ENCODE data around the gene TAGLN. TPM values are rescaled to one million over a fixed set of nuclear protein-coding genes. Genes with fewer than 3 reads are reported as not detected.

Gene TAGLN
- total RNA-seq, 6 experiments from 2014 or later = 41.2 to 158 (median 112) TPM

- TF ChIP-seq POLR2A (IDR thresholded peaks at IDR 0.05) (no peak), CTCF (IDR thresholded peaks at IDR 0.05) (no peak)
- Histone ChIP-seq H3K9me3 (no peaks in the 10 kb centered on the region), H3K27me3 (no peaks in the 10 kb centered on the region), H3K4me1 (no peaks in the 10 kb centered on the region), H3K4me3 (no peak overlapping the region), H3K27ac (no peak overlapping the region), H3K36me3 (peaks cover 0 to 46% (median 15%) of the 10 kb centered on the region in 4 donors)
- intact Hi-C loops (cut with DNase I) = no loop called here
- 81% methylated on average over 4 of the region's 4 CpGs for WGBS (ENCODE audit: insufficient coverage, low coverage, low lambda C conversion rate, missing lambda C conversion rate)
- ATAC-seq (no peak), DNase-seq (peak in 1 of 3 donors; percentile 18)
Observed at GRCh38 chr11:117195258-117195657, 3.9 kb upstream of the TAGLN start.

- no peak for ATAC-seq
- intact Hi-C loops (cut with DNase I) = no loop called here
- Histone ChIP-seq H3K27ac (no peak overlapping the region), H3K9me3 (no peaks in the 10 kb centered on the region), H3K36me3 (peaks cover 0 to 42% (median 14%) of the 10 kb centered on the region in 4 donors), H3K27me3 (no peaks in the 10 kb centered on the region), H3K4me3 (no peak overlapping the region), H3K4me1 (no peaks in the 10 kb centered on the region)
- no CpG with 5 or more reads among the region's 19 CpGs for WGBS (ENCODE audit: insufficient coverage, low coverage, low lambda C conversion rate, missing lambda C conversion rate)
- no peak for TF ChIP-seq POLR2A (IDR thresholded peaks at IDR 0.05)
- TF ChIP-seq CTCF (IDR thresholded peaks at IDR 0.05) = no peak
- DNase-seq = peak in 2 of 3 donors; percentile 16 to 35
Observed at GRCh38 chr11:117195761-117196160, 3.4 kb upstream of the TAGLN start.

GRCh38 chr11:117197006-117197405, 2.2 kb upstream of the TAGLN start:
- DNase-seq = peak in 1 of 3 donors; percentile 43
- WGBS (ENCODE audit: insufficient coverage, low coverage, low lambda C conversion rate, missing lambda C conversion rate) = 81% methylated on average over 4 of the region's 7 CpGs
- Histone ChIP-seq H3K9me3 (no peaks in the 10 kb centered on the region), H3K4me1 (no peaks in the 10 kb centered on the region), H3K36me3 (peaks cover 0 to 33% (median 8%) of the 10 kb centered on the region in 4 donors), H3K4me3 (no peak overlapping the region), H3K27ac (no peak overlapping the region), H3K27me3 (no peaks in the 10 kb centered on the region)
- ATAC-seq = no peak
- intact Hi-C loops (cut with DNase I) = no loop called here
- no peak for TF ChIP-seq CTCF (IDR thresholded peaks at IDR 0.05)
- TF ChIP-seq POLR2A (IDR thresholded peaks at IDR 0.05) = no peak

GRCh38 chr11:117197516-117198456, 1.4 kb upstream of the TAGLN start:
- Histone ChIP-seq H3K27ac (peak overlapping the region; percentile 43 to 51 (median 48)), H3K36me3 (peaks cover 0 to 26% (median 3%) of the 10 kb centered on the region in 4 donors)
- DNase-seq = peak in 1 of 3 donors; percentile 55

More at GRCh38 chr11:117197516-117198456, 1.4 kb upstream of the TAGLN start:
- Histone ChIP-seq H3K27me3 (no peaks in the 10 kb centered on the region), H3K4me3 (no peak overlapping the region), H3K4me1 (no peaks in the 10 kb centered on the region), H3K9me3 (no peaks in the 10 kb centered on the region)
- WGBS (ENCODE audit: insufficient coverage, low coverage, low lambda C conversion rate, missing lambda C conversion rate) = 63% methylated on average over 9 of the region's 17 CpGs
- ATAC-seq = peak in 1 of 4 donors; percentile 3
- intact Hi-C loops (cut with DNase I) = no loop called here
- TF ChIP-seq CTCF (IDR thresholded peaks at IDR 0.05) = peak in 3 of 4 donors; percentile 22 to 34 (median 31)
- TF ChIP-seq POLR2A (IDR thresholded peaks at IDR 0.05) = no peak

Data from right lobe of liver (tissue), 6 donors.